Measurements from ENCODE around the gene CSNK1D. TPM values are rescaled to one million over a fixed set of nuclear protein-coding genes. Genes with fewer than 3 reads are reported as not detected.

The CSNK1D gene
- total RNA-seq = 75.4 TPM

DNA sequence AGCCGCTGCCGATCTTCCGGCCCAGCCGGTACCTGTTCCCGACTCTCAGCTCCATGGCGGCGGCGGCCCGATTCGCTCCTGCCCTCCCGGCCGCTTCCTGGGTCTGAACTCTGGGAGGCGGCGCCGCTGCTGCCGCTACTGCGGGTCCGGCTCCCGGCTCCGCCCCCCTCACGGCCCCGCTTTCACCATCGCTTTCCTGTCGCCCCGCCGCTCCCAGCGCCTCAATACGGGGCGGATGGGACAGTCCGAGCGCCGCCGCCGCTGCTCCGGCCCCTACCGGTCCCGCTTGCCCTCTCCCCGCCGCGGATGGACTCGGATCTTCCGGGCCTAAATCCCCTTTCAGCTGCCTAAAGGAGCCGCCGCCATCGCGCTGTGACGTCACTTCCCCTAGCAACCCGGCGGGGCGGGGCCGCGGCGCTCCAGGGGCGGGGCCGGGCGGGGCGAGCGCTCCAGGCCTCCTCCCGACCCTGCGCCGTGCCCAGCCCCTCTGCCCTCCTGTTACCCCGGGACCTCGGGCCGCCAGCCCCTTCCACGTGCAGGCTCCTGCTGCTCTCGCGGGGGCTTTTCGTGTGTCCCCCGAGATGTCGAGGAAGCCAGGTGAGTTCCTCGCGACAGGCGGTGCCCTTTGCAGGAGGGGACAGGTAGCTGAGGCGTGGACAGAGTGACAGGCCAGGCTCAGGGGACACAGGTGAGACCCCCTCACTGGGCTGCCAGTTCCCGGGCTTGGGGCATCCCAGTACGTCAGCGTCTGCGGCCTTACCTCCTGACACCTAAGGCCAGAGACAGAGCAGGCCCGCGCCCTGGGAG is at the start of gene CSNK1D:
TSS of gene CSNK1D (minus strand) at position 374 of the 807 bp plus-strand sequence. CDS start at position 55, 319 bp downstream.

DNA sequence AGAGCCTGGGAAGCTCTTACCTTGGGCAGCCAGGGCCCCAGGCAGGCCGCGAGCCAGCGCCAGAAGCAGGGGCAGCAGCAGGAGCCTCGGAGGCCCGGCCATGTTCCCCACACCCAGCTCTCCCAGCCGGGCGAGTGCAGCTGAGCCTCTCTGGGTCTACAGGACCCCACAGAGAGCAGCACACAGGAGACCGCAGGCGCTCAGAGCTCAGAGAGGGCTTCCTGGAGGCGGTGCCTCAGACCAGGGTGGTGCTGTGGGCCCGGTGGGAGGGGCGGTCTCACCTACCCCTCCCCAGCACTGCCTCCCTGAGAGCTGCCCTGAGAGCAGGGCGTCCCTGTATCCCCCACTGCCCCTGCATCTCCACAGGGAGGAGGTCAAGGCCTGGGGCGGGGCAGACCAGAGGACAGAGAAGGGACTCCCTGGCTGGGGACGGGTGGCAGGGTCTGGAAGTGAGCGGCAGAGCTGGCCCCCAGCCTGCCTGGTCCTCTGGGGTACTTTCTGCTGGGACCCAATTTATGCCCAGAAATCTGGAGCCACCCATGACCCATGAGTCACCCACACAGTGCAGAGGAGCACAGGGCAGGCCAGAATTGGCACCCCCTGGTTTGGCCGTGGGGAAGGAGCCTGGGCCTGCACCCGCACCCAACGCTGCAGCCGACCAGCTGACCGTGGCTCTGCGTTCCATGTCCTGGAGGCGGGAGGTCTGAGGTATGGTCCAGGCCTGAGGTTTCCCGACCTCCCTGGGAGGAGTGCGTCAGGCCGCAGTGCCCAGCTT is 44.1 kb upstream of the CSNK1D start, which contains the start of gene CD7:
TSS of gene CD7 (minus strand) at position 215 of the 775 bp plus-strand sequence. CDS start at position 102, 113 bp downstream.

DNA sequence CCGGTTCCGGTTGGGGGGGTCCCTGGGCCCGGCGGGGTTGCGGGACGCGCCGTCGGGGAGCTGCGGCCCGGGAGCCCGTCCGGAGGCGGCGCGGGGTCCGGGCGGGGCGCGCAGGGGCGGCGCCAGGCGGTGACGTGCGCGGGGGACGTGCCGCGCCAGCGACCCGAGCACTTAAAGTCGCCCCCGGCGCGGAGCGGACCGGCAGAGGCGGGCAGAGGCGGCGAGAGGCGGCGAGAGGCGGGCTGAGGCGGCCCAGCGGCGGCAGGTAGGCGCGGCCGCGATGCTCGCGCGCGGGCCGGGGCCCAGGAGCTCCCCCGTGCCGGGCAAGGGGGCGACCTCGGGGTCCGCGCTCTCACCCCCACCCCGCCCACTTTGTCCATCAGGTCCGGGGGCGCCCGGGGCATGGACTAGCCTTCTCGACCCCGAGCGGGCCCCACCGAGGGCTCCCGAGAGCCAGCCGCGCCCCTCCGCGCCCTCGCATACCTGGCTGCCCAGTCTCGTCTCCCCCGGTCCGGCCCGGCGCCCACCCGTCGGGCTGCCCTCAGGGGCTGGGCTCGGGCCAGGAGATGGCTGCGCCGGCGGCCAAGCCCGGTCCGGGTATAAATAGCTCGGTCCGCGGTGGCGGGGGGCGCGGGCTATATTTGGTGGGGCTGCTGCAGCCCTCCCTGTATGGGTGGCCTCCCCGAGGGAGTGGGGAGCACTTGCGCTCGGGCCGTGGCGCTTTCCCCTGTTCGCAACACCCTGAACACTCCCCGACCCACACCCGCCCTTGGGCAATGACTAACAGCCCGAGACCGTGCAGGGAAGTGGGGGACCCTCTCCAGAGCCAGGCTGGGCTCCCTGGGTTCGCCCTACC is 44.4 kb downstream of the CSNK1D start, which contains the start of gene SLC16A3:
TSS of gene SLC16A3 (plus strand) at position 201 of the 856 bp plus-strand sequence. CDS start 6,967 bp downstream, outside the sequence.

DNA sequence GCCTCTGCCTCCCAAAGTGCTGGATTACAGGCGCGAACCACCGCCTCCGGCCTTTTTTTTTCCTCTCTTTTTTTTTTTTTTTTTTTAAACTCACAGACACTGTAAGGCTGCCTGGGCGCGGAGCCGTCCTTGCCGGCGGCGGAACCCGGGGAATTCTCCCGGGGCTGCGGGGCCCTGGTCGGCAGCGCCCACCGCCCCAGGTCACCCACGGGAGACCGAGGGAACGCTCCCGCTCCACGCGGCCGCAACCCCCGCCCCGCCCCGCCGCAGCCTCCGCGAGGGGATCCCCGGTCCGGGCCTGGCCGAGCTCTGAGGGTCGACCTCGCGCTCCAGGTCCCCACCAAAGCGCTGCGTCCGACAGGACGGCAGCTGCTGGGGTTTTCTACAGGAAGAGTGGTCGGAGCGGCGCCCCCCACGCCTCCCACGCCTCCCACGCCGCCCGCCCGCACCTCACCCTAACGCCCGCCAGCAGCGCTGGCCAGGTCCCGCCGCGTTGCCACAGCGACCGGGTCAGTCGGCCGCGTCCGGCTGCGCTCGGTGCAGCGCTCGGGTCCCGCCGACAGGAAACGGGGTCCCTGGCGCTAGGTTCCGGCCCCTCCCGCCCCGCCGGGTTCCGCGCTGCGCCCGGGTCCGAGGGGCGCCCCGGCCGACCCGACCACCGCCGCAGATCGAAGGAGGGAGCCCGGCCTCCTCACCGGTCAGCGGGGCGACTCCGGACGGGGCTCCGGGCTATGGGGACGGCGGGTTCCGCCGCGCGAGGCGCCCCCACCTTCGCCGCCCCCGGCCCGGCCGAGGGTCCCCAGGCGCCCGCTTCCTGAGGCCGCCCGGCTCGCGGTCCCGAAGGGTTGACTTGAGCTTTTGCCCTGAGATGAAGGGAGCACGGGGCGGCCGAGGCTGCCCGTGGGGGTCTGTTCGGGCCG is 60.9 kb downstream of the CSNK1D start, which contains the start of gene CCDC57:
TSS of gene CCDC57 (minus strand) at position 512 of the 920 bp plus-strand sequence. CDS start 10,898 bp downstream, outside the sequence.

Other genes with a start within 250 kb of the CSNK1D start
- gene RAC3, start 242.0 kb downstream of the CSNK1D start, total RNA-seq = 11.0 TPM
- 51.6 TPM for gene DCXR, start 236.0 kb downstream of the CSNK1D start, total RNA-seq
- 55.4 TPM for gene RFNG, start 221.9 kb downstream of the CSNK1D start, total RNA-seq
- gene GPS1, start 221.8 kb downstream of the CSNK1D start, total RNA-seq = 112 TPM
- 57.0 TPM for gene DUS1L, start 207.9 kb downstream of the CSNK1D start, total RNA-seq
- 50.2 TPM for gene FASN, start 175.5 kb downstream of the CSNK1D start, total RNA-seq
- gene CCDC57, start 60.9 kb downstream of the CSNK1D start, total RNA-seq = 39.7 TPM
- gene SLC16A3, start 44.7 kb downstream of the CSNK1D start, total RNA-seq = 35.7 TPM
- 1.4 TPM for gene CD7, start 43.9 kb upstream of the CSNK1D start, total RNA-seq
- gene SECTM1, start 60.1 kb upstream of the CSNK1D start, total RNA-seq = 3.6 TPM
- not detected for gene TEX19, start 85.5 kb upstream of the CSNK1D start, total RNA-seq
- gene UTS2R, start 98.1 kb upstream of the CSNK1D start, total RNA-seq = 0.29 TPM
- 40.5 TPM for gene HEXD, start 144.6 kb upstream of the CSNK1D start, total RNA-seq
- 26.9 TPM for gene OGFOD3, start 144.9 kb upstream of the CSNK1D start, total RNA-seq
- 40.9 TPM for gene CYBC1, start 177.1 kb upstream of the CSNK1D start, total RNA-seq
- 50.8 TPM for gene NARF, start 185.0 kb upstream of the CSNK1D start, total RNA-seq
- 38.5 TPM for gene FOXK2, start 246.0 kb upstream of the CSNK1D start, total RNA-seq